HuH-7.5 (cell line): ENCODE measurements around the gene STMND1.
A peak's percentile ranks its signal among the peaks of the same experiment; 100 is the strongest.

Source experiments
- DNase-seq: peaks from one replicate; pipeline ENCODE4 v3.0.0; 2011; ENCODE audit warnings: low spot score

STMND1 gene

GRCh38 chr6:17161076-17161475 lies 59.2 kb downstream of the STMND1 start:
- no peak for DNase-seq

GRCh38 chr6:17165383-17165782 lies 63.5 kb downstream of the STMND1 start:
- no peak for DNase-seq

DNA sequence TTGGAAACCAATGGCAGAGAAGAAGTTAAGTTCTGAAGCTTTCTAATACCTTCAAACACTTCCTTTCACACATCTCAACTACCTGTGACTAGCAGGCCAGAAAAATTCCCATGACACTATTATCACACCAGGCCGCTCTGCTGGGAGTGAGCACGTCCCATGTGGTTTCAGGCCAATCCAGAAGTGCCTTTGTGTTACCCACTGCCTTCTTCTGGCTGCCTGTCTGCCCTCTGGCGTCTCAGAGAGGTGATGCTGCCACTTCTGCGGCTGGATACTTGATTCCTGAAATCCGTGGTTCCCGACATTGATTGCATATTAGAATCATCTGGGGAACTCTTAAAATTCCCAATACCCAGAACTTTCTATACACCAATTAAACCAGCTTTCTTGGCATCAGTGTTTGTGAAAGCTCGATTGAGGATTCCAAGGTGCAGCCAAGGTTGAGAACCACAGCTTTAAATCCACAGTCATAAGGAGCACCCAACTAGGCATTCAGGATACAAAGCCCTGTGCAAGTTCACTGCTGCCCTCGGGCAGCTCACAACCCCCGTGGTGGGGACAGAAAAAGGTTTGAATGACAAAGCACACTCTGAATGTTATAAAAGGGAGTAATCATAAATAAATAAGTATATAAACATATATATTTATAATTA lies 65.6 kb downstream of the STMND1 start:
- DNase-seq = peak; percentile 29

DNA sequence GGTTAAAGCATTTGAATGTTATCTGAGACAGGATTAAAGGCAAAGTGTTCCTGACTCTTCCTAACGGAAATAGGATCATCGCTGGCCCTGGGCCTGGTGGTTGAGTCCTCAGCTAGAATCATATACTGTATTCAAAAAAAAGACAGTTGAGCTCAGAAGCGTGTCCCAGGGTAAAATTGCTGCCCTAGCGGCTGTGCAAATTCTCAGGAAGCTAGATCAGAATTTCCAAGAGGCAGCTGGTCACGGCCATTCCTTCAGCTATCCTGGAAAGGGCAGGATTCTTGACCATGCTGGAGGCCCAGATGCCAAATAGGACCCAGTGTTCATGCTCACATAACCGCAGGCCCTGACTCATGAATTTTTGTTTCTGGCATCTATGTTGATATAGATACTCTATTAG lies 67.4 kb downstream of the STMND1 start:
- no peak for DNase-seq

DNA sequence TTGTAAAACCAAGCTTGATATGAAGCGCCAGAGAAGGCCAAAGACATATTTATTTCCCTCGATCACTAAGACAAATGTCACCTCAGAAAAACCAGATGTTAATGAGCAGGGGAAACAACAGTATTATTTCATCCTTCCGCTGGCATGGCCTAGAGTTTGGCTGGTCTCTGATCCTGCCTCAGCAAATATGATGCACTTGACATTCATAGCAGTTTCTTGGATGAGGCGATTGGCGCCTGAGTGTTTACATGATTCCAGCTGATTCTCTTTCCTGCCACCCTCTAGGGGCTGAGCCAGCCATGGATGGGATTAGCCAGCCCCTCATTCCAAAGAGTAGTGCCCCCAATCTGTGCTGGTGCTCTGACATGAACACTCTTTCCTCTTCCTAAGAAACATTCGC lies 67.9 kb downstream of the STMND1 start:
- DNase-seq = no peak

GRCh38 chr6:17172836-17173470 lies 71.1 kb downstream of the STMND1 start:
- no peak for DNase-seq

- no peak for DNase-seq
These were observed 76.5 kb downstream of the STMND1 start for GRCh38 chr6:17178326-17178725.

DNA sequence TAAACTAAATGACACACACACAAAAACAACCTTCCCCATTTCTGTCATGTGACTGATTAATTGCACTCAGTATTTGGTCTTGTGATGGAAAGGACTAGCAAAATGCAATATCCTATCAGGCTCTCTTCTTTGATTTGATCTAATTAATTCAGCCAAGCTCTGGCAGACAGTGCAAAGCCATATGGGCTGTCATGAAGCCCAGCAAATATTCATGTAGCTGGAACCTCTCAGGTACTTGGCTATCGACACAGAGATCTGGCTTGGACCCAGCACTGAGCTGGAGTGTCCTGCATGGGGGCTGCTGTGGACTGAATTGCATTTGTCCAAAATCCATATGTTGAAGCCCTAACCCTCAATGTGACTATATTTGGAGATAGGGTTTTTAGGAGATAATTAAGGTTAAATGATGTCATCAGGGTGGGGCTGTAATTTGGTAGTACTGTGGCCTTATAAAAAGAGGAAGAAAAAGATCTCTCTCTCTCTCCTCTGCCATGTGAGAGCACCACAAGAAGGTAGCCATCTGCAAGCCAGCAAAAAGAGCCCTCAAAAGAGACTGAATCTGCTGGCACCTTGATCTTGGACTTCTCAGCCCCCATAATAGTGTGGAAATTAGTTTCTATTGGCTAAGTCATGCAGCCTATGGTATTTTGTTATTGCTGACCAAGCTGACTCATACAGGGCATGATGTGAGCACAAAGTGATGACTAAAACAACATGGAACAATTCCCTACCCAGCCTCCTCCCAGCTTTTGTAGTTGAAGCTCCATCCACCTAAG lies 77.1 kb downstream of the STMND1 start:
- no peak for DNase-seq

DNA sequence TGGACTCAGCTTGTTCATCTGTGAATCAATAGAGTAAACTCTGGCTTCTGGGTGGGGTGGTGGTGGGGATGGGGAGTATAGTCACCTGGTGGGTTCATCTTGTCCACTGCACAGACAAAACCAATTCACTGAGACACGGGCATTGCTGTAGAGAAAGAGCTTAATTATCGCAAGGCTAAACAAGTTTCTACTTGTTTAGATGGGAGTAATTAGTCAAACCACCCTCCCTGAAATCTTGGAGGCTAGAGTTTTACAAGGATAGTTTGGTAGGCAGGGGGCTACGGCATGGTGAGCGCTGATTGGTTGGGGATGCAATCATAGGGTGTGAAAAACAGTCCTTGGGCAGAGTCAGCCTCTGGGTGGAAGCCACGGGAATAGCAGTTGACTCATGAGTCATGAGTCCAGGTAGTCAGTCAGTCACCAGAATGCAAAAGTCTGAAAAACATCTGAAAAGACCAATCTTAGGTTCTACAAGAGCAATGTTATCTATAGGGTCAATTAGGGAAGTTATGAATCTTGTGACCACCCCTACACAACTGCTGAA lies 77.8 kb downstream of the STMND1 start:
- DNase-seq = no peak
